ENCODE measurements around the gene ARID1B.

GRCh38 chr6:156952401-156952800 is 175.2 kb downstream of the ARID1B start:
- no peak for TF ChIP-seq CTCF (IDR thresholded peaks at IDR 0.05 in 8 of 11, conservative IDR thresholded peaks at IDR 0.05 in 3 of 11)
- TF ChIP-seq POLR2A (IDR thresholded peaks at IDR 0.05) = no peak
